Stimulated activated CD8-positive, alpha-beta memory T cell treated with anti-CD3 and anti-CD28 coated beads, Interleukin-12 subunit alpha, Interleukin-12 subunit beta, amount 100 ng/mL, for 24 hours (primary cell): Measurements from ENCODE around the gene CLDN4.
"Not testable (repeated sequence)": the region's sequence is repeated elsewhere in the genome, so short reads cannot be mapped to it uniquely, and the experiment has no call there.

Experiments
- DNase-seq: peaks from one replicate; pipeline ENCODE4 v3.0.0-alpha.2; 2020; ENCODE audit errors: extremely low read depth

CLDN4 gene

GRCh38 chr7:73842067-73842976 lies 11.5 kb downstream of the CLDN4 start, which contains the start of gene METTL27:
TSS of gene METTL27 (minus strand) at chr7:73842516. CDS start at chr7:73842140, 376 bp downstream.
- peak; percentile 70 for DNase-seq

GRCh38 chr7:73844131-73844547 lies 13.3 kb downstream of the CLDN4 start:
- DNase-seq: no peak

- DNase-seq: no peak
These were observed 14.2 kb downstream of the CLDN4 start for GRCh38 chr7:73844848-73845460.

GRCh38 chr7:73845701-73846195 lies 15.0 kb downstream of the CLDN4 start:
- not testable (repeated sequence) for DNase-seq

GRCh38 chr7:73847941-73848723 lies 17.3 kb downstream of the CLDN4 start:
- no peak for DNase-seq

GRCh38 chr7:73850781-73851207 lies 20.0 kb downstream of the CLDN4 start:
- no peak for DNase-seq

GRCh38 chr7:73851410-73852338 lies 20.9 kb downstream of the CLDN4 start:
- DNase-seq: no peak

GRCh38 chr7:73852500-73852899 lies 21.7 kb downstream of the CLDN4 start:
- no peak for DNase-seq

- DNase-seq: no peak
These were observed 26.1 kb downstream of the CLDN4 start for GRCh38 chr7:73856941-73857340.

- DNase-seq: no peak
These were observed 28.0 kb downstream of the CLDN4 start for GRCh38 chr7:73858807-73859206.

- DNase-seq: no peak
These were observed 30.1 kb downstream of the CLDN4 start, which contains the start of gene TMEM270 for GRCh38 chr7:73860859-73861258. TSS of gene TMEM270 (plus strand) at chr7:73861159. CDS start at chr7:73861195, 36 bp downstream.

GRCh38 chr7:73861305-73861704 lies 30.5 kb downstream of the CLDN4 start:
- no peak for DNase-seq

GRCh38 chr7:73864981-73865711 lies 34.4 kb downstream of the CLDN4 start:
- no peak for DNase-seq

GRCh38 chr7:73865738-73866445 lies 35.1 kb downstream of the CLDN4 start:
- DNase-seq: no peak

- no peak for DNase-seq
These were observed 35.6 kb downstream of the CLDN4 start for GRCh38 chr7:73866446-73866767.

GRCh38 chr7:73869011-73869798 lies 38.4 kb downstream of the CLDN4 start:
- no peak for DNase-seq

GRCh38 chr7:73870041-73870492 lies 39.3 kb downstream of the CLDN4 start:
- DNase-seq: no peak

- DNase-seq: no peak
These were observed 40.6 kb downstream of the CLDN4 start for GRCh38 chr7:73871163-73872011.
